ENCODE measurements around the gene HOTAIR.

HOTAIR gene

GRCh38 chr12:53961025-53961761 lies 13.6 kb downstream of the HOTAIR start:
- no peaks in the 10 kb centered on the region for H3K9me3 Mint-ChIP-seq

GRCh38 chr12:53960187-53961024 lies 14.3 kb downstream of the HOTAIR start:
- no peak overlapping the region for H3K4me3 Mint-ChIP-seq
- no peaks in the 10 kb centered on the region for H3K36me3 Mint-ChIP-seq (ENCODE audit: low read depth)
- peaks cover 11% of the 10 kb centered on the region for H3K4me1 Mint-ChIP-seq (ENCODE audit: low read depth)
- DNase-seq (ENCODE audit: low spot score) = no peak
- no peaks in the 10 kb centered on the region for H3K9me3 Mint-ChIP-seq
- H3K27ac Mint-ChIP-seq = peak overlapping the region; percentile 35
- peaks cover 87% of the 10 kb centered on the region for H3K27me3 Mint-ChIP-seq (ENCODE audit: low read depth)

More at GRCh38 chr12:53961025-53961761, 13.6 kb downstream of the HOTAIR start:
- Mint-ChIP-seq H3K36me3 (ENCODE audit: low read depth) (no peaks in the 10 kb centered on the region), H3K27ac (no peak overlapping the region), H3K4me1 (ENCODE audit: low read depth) (peaks cover 8% of the 10 kb centered on the region), H3K27me3 (ENCODE audit: low read depth) (peaks cover 87% of the 10 kb centered on the region), H3K4me3 (no peak overlapping the region)
- DNase-seq (ENCODE audit: low spot score) = no peak

- no peak overlapping the region for H3K4me3 Mint-ChIP-seq
- no peaks in the 10 kb centered on the region for H3K9me3 Mint-ChIP-seq
- peaks cover 84% of the 10 kb centered on the region for H3K27me3 Mint-ChIP-seq (ENCODE audit: low read depth)
- no peak overlapping the region for H3K27ac Mint-ChIP-seq
- H3K4me1 Mint-ChIP-seq (ENCODE audit: low read depth) = peaks cover 11% of the 10 kb centered on the region
- no peak for DNase-seq (ENCODE audit: low spot score)
- H3K36me3 Mint-ChIP-seq (ENCODE audit: low read depth) = no peaks in the 10 kb centered on the region
Observed at GRCh38 chr12:53959314-53959713, 15.4 kb downstream of the HOTAIR start.

- H3K4me3 Mint-ChIP-seq = no peak overlapping the region
- peaks cover 86% of the 10 kb centered on the region for H3K27me3 Mint-ChIP-seq (ENCODE audit: low read depth)
- H3K27ac Mint-ChIP-seq = no peak overlapping the region
- H3K36me3 Mint-ChIP-seq (ENCODE audit: low read depth) = no peaks in the 10 kb centered on the region
- H3K4me1 Mint-ChIP-seq (ENCODE audit: low read depth) = peaks cover 9% of the 10 kb centered on the region
- no peak for DNase-seq (ENCODE audit: low spot score)
- H3K9me3 Mint-ChIP-seq = no peaks in the 10 kb centered on the region
Observed at GRCh38 chr12:53958128-53958527, 16.6 kb downstream of the HOTAIR start.

- Mint-ChIP-seq H3K9me3 (no peaks in the 10 kb centered on the region), H3K4me3 (no peak overlapping the region), H3K36me3 (ENCODE audit: low read depth) (no peaks in the 10 kb centered on the region), H3K4me1 (ENCODE audit: low read depth) (peaks cover 9% of the 10 kb centered on the region), H3K27ac (peak overlapping the region; percentile 26), H3K27me3 (ENCODE audit: low read depth) (peaks cover 87% of the 10 kb centered on the region)
- DNase-seq (ENCODE audit: low spot score) = no peak
Observed at GRCh38 chr12:53956914-53957536, 17.7 kb downstream of the HOTAIR start.

- DNase-seq (ENCODE audit: low spot score) = no peak
- Mint-ChIP-seq H3K27me3 (ENCODE audit: low read depth) (peaks cover 89% of the 10 kb centered on the region), H3K36me3 (ENCODE audit: low read depth) (no peaks in the 10 kb centered on the region), H3K27ac (peak overlapping the region; percentile 68), H3K4me3 (peak overlapping the region; percentile 18), H3K9me3 (no peaks in the 10 kb centered on the region), H3K4me1 (ENCODE audit: low read depth) (peaks cover 9% of the 10 kb centered on the region)
Observed at GRCh38 chr12:53956251-53956887, 18.4 kb downstream of the HOTAIR start.

GRCh38 chr12:53955776-53956250 lies 18.9 kb downstream of the HOTAIR start:
- H3K4me3 Mint-ChIP-seq = peak overlapping the region; percentile 18
- H3K4me1 Mint-ChIP-seq (ENCODE audit: low read depth) = peaks cover 11% of the 10 kb centered on the region
- no peaks in the 10 kb centered on the region for H3K36me3 Mint-ChIP-seq (ENCODE audit: low read depth)
- peaks cover 93% of the 10 kb centered on the region for H3K27me3 Mint-ChIP-seq (ENCODE audit: low read depth)
- no peaks in the 10 kb centered on the region for H3K9me3 Mint-ChIP-seq
- peak overlapping the region; percentile 68 for H3K27ac Mint-ChIP-seq
- DNase-seq (ENCODE audit: low spot score) = no peak

GRCh38 chr12:53955036-53955775 lies 19.5 kb downstream of the HOTAIR start:
- Mint-ChIP-seq H3K36me3 (ENCODE audit: low read depth) (no peaks in the 10 kb centered on the region), H3K4me3 (no peak overlapping the region), H3K9me3 (no peaks in the 10 kb centered on the region), H3K4me1 (ENCODE audit: low read depth) (peaks cover 11% of the 10 kb centered on the region), H3K27me3 (ENCODE audit: low read depth) (peaks cover 94% of the 10 kb centered on the region), H3K27ac (peak overlapping the region; percentile 68)
- DNase-seq (ENCODE audit: low spot score) = no peak

GRCh38 chr12:53954694-53955035 lies 20.1 kb downstream of the HOTAIR start, which contains the start of gene HOXC12:
Gene HOXC12 (plus strand): TSS chr12:53954903. CDS start chr12:53954930, 27 bp downstream.
- Mint-ChIP-seq H3K4me1 (ENCODE audit: low read depth) (peaks cover 11% of the 10 kb centered on the region), H3K4me3 (no peak within 1 kb of the TSS), H3K9me3 (no peaks in the 10 kb centered on the region), H3K27me3 (ENCODE audit: low read depth) (peaks cover 94% of the 10 kb centered on the region), H3K27ac (peak within 1 kb of the TSS; percentile 68), H3K36me3 (ENCODE audit: low read depth) (no peaks in the 10 kb centered on the region)
- no peak for DNase-seq (ENCODE audit: low spot score)

GRCh38 chr12:53953831-53954693 lies 20.7 kb downstream of the HOTAIR start:
- no peaks in the 10 kb centered on the region for H3K9me3 Mint-ChIP-seq
- no peak overlapping the region for H3K4me3 Mint-ChIP-seq
- peaks cover 11% of the 10 kb centered on the region for H3K4me1 Mint-ChIP-seq (ENCODE audit: low read depth)
- peaks cover 94% of the 10 kb centered on the region for H3K27me3 Mint-ChIP-seq (ENCODE audit: low read depth)
- DNase-seq (ENCODE audit: low spot score) = no peak
- H3K27ac Mint-ChIP-seq = peak overlapping the region; percentile 50
- no peaks in the 10 kb centered on the region for H3K36me3 Mint-ChIP-seq (ENCODE audit: low read depth)

GRCh38 chr12:53952871-53953734 lies 21.7 kb downstream of the HOTAIR start:
- Mint-ChIP-seq H3K9me3 (no peaks in the 10 kb centered on the region), H3K4me3 (no peak overlapping the region), H3K27me3 (ENCODE audit: low read depth) (peaks cover 96% of the 10 kb centered on the region), H3K27ac (peak overlapping the region; percentile 82), H3K36me3 (ENCODE audit: low read depth) (no peaks in the 10 kb centered on the region), H3K4me1 (ENCODE audit: low read depth) (peaks cover 11% of the 10 kb centered on the region)
- no peak for DNase-seq (ENCODE audit: low spot score)

GRCh38 chr12:53952335-53952694 lies 22.4 kb downstream of the HOTAIR start:
- Mint-ChIP-seq H3K4me3 (no peak overlapping the region), H3K9me3 (no peaks in the 10 kb centered on the region), H3K36me3 (ENCODE audit: low read depth) (no peaks in the 10 kb centered on the region), H3K27me3 (ENCODE audit: low read depth) (peaks cover 96% of the 10 kb centered on the region), H3K4me1 (ENCODE audit: low read depth) (peaks cover 11% of the 10 kb centered on the region), H3K27ac (no peak overlapping the region)
- no peak for DNase-seq (ENCODE audit: low spot score)
